ENCODE measurements around the gene LHFPL2. TPM values are rescaled to one million over a fixed set of nuclear protein-coding genes. Genes with fewer than 3 reads are reported as not detected.
A peak's percentile ranks its signal among the peaks of the same experiment; 100 is the strongest.

Gene LHFPL2
- total and polyA plus RNA-seq, 9 of the 15 experiments (the other 6 are each of a cell fraction or from before 2014, with no cell fraction given) = 1.0 to 6.6 (median 4.6) TPM

GRCh38 chr5:78587775-78588291 is 60.7 kb downstream of the LHFPL2 start (continued):
- TF ChIP-seq, protein P1, sequence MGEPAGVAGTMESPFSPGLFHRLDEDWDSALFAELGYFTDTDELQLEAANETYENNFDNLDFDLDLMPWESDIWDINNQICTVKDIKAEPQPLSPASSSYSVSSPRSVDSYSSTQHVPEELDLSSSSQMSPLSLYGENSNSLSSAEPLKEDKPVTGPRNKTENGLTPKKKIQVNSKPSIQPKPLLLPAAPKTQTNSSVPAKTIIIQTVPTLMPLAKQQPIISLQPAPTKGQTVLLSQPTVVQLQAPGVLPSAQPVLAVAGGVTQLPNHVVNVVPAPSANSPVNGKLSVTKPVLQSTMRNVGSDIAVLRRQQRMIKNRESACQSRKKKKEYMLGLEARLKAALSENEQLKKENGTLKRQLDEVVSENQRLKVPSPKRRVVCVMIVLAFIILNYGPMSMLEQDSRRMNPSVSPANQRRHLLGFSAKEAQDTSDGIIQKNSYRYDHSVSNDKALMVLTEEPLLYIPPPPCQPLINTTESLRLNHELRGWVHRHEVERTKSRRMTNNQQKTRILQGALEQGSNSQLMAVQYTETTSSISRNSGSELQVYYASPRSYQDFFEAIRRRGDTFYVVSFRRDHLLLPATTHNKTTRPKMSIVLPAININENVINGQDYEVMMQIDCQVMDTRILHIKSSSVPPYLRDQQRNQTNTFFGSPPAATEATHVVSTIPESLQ (CRISPR knock-in tag; IDR thresholded peaks at IDR 0.05) = no peak
- TF ChIP-seq SRSF7 (optimal IDR thresholded peaks at IDR 0.05; ENCODE audit: low read depth, low read length) (no peak), BRD4 (IDR thresholded peaks at IDR 0.05) (no peak), FOXJ2 (tag; IDR thresholded peaks at IDR 0.05) (no peak), CBX8 (IDR thresholded peaks at IDR 0.05; ENCODE audit: borderline replicate concordance, extremely low read depth, low read depth, low read length, poor library complexity, severe bottlenecking) (no peak), KDM2B (CRISPR knock-in tag; IDR thresholded peaks at IDR 0.05) (no peak), FOXK1 (CRISPR knock-in tag; IDR thresholded peaks at IDR 0.05; ENCODE audit: borderline replicate concordance) (no peak), RBM39 (optimal IDR thresholded peaks at IDR 0.05; ENCODE audit: low read depth, low read length) (no peak), MAX (CRISPR knock-in tag; IDR thresholded peaks at IDR 0.05) (no peak), TFAM (CRISPR knock-in tag; conservative IDR thresholded peaks at IDR 0.05) (no peak), ZNF668 (CRISPR knock-in tag; IDR thresholded peaks at IDR 0.05) (no peak), ATF1 (CRISPR knock-in tag; IDR thresholded peaks at IDR 0.05) (no peak), ATF1 (tag; IDR thresholded peaks at IDR 0.05) (peak; percentile 34; the same call in 1 of the 2 replicates), TRIM28 (IDR thresholded peaks at IDR 0.05) (no peak), ZC3H4 (CRISPR knock-in tag; IDR thresholded peaks at IDR 0.05; ENCODE audit: borderline replicate concordance) (no peak), NBN (IDR thresholded peaks at IDR 0.05; ENCODE audit: low read depth) (peak; percentile 90; the same call in 1 of the 2 replicates), ZNF121 (CRISPR knock-in tag; conservative IDR thresholded peaks at IDR 0.05) (no peak), ZNF217 (CRISPR knock-in tag; IDR thresholded peaks at IDR 0.05) (no peak), TAF15 (IDR thresholded peaks at IDR 0.05; ENCODE audit: low read depth, low read length) (no peak), ZFX (CRISPR knock-in tag; IDR thresholded peaks at IDR 0.05) (peak; percentile 48; the same call in 1 of the 2 replicates), ZNF707 (CRISPR knock-in tag; conservative IDR thresholded peaks at IDR 0.05) (no peak), PTBP1 (IDR thresholded peaks at IDR 0.05; ENCODE audit: low read depth, low read length) (no peak)
- TF ChIP-seq, protein P2, sequence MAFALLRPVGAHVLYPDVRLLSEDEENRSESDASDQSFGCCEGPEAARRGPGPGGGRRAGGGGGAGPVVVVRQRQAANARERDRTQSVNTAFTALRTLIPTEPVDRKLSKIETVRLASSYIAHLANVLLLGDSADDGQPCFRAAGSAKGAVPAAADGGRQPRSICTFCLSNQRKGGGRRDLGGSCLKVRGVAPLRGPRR (CRISPR knock-in tag; IDR thresholded peaks at IDR 0.05) = no peak
- TF ChIP-seq, protein P3, sequence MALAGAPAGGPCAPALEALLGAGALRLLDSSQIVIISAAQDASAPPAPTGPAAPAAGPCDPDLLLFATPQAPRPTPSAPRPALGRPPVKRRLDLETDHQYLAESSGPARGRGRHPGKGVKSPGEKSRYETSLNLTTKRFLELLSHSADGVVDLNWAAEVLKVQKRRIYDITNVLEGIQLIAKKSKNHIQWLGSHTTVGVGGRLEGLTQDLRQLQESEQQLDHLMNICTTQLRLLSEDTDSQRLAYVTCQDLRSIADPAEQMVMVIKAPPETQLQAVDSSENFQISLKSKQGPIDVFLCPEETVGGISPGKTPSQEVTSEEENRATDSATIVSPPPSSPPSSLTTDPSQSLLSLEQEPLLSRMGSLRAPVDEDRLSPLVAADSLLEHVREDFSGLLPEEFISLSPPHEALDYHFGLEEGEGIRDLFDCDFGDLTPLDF (CRISPR knock-in tag; IDR thresholded peaks at IDR 0.05) = no peak
- TF ChIP-seq, protein P4, sequence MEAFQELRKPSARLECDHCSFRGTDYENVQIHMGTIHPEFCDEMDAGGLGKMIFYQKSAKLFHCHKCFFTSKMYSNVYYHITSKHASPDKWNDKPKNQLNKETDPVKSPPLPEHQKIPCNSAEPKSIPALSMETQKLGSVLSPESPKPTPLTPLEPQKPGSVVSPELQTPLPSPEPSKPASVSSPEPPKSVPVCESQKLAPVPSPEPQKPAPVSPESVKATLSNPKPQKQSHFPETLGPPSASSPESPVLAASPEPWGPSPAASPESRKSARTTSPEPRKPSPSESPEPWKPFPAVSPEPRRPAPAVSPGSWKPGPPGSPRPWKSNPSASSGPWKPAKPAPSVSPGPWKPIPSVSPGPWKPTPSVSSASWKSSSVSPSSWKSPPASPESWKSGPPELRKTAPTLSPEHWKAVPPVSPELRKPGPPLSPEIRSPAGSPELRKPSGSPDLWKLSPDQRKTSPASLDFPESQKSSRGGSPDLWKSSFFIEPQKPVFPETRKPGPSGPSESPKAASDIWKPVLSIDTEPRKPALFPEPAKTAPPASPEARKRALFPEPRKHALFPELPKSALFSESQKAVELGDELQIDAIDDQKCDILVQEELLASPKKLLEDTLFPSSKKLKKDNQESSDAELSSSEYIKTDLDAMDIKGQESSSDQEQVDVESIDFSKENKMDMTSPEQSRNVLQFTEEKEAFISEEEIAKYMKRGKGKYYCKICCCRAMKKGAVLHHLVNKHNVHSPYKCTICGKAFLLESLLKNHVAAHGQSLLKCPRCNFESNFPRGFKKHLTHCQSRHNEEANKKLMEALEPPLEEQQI (IDR thresholded peaks at IDR 0.05) = peak; percentile 90

Data from K562 (cell line).